Mononuclear cell (primary cell): ENCODE results near the gene PTPRM. TPM values are rescaled to one million over a fixed set of nuclear protein-coding genes. Genes with fewer than 3 reads are reported as not detected.

ENCODE experiments used
- H3K27me3 ChIP-seq: 2 replicates; pipeline ENCODE4 v1.6.0; 2011; ENCODE audit warnings: low read length, control low read depth; ENCODE audit not compliant: insufficient read depth
- H3K4me1 ChIP-seq: 2 replicates; pipeline ENCODE4 v1.5.1; 2011; ENCODE audit warnings: mild to moderate bottlenecking, low read length, control low read depth; ENCODE audit not compliant: insufficient read depth
- H3K4me3 ChIP-seq: 2 replicates; pipeline ENCODE4 v1.5.1; 2011; ENCODE audit warnings: mild to moderate bottlenecking, low read length, moderate library complexity
- H3K9me3 ChIP-seq: 2 replicates; pipeline ENCODE4 v1.5.1; 2011; ENCODE audit warnings: low read depth, mild to moderate bottlenecking, control low read depth, low read length
- total RNA-seq: library from RNA; depleted of rRNA; stranded (reverse); fragments of >200 nt; gene quantifications from one replicate; pipeline ENCODE4 v1.2.3, GENCODE V29; 2012

The PTPRM gene
- total RNA-seq, 1 donor, result 8.0 TPM

GRCh38 chr18:8365528-8365927 is 798.4 kb downstream of the PTPRM start:
- H3K9me3 ChIP-seq, result no peaks in the 10 kb centered on the region
- no peaks in the 10 kb centered on the region for H3K4me1 ChIP-seq
- H3K4me3 ChIP-seq, result no peak overlapping the region
- peaks cover 25% of the 10 kb centered on the region for H3K27me3 ChIP-seq

- H3K4me1 ChIP-seq, result no peaks in the 10 kb centered on the region
- H3K4me3 ChIP-seq, result no peak overlapping the region
- no peaks in the 10 kb centered on the region for H3K9me3 ChIP-seq
- H3K27me3 ChIP-seq, result peaks cover 25% of the 10 kb centered on the region
These were observed 799.0 kb downstream of the PTPRM start for GRCh38 chr18:8366070-8366469.

GRCh38 chr18:8366656-8367055 is 799.5 kb downstream of the PTPRM start:
- Histone ChIP-seq H3K4me3 (no peak overlapping the region), H3K4me1 (no peaks in the 10 kb centered on the region), H3K9me3 (no peaks in the 10 kb centered on the region), H3K27me3 (peaks cover 25% of the 10 kb centered on the region)

- H3K4me1 ChIP-seq, result no peaks in the 10 kb centered on the region
- no peaks in the 10 kb centered on the region for H3K9me3 ChIP-seq
- H3K27me3 ChIP-seq, result peaks cover 25% of the 10 kb centered on the region
- H3K4me3 ChIP-seq, result no peak overlapping the region
These were observed 800.3 kb downstream of the PTPRM start for GRCh38 chr18:8367217-8367988.

GRCh38 chr18:8368512-8369217 is 801.5 kb downstream of the PTPRM start:
- Histone ChIP-seq H3K9me3 (no peaks in the 10 kb centered on the region), H3K4me1 (no peaks in the 10 kb centered on the region), H3K27me3 (peaks cover 25% of the 10 kb centered on the region), H3K4me3 (no peak overlapping the region)

GRCh38 chr18:8373486-8373885 is 806.4 kb downstream of the PTPRM start:
- peaks cover 4% of the 10 kb centered on the region for H3K27me3 ChIP-seq
- no peaks in the 10 kb centered on the region for H3K4me1 ChIP-seq
- no peak overlapping the region for H3K4me3 ChIP-seq
- H3K9me3 ChIP-seq, result no peaks in the 10 kb centered on the region

- Histone ChIP-seq H3K9me3 (no peaks in the 10 kb centered on the region), H3K4me3 (no peak overlapping the region), H3K27me3 (no peaks in the 10 kb centered on the region)
These were observed 807.6 kb downstream of the PTPRM start for GRCh38 chr18:8374676-8375075.

GRCh38 chr18:8375249-8375648 is 808.1 kb downstream of the PTPRM start:
- no peak overlapping the region for H3K4me3 ChIP-seq
- no peaks in the 10 kb centered on the region for H3K4me1 ChIP-seq
- H3K27me3 ChIP-seq, result no peaks in the 10 kb centered on the region
- H3K9me3 ChIP-seq, result no peaks in the 10 kb centered on the region

More at GRCh38 chr18:8374676-8375075, 807.6 kb downstream of the PTPRM start:
- no peaks in the 10 kb centered on the region for H3K4me1 ChIP-seq

GRCh38 chr18:8376113-8376512 is 809.0 kb downstream of the PTPRM start:
- Histone ChIP-seq H3K9me3 (no peaks in the 10 kb centered on the region), H3K27me3 (no peaks in the 10 kb centered on the region), H3K4me1 (no peaks in the 10 kb centered on the region), H3K4me3 (no peak overlapping the region)

- Histone ChIP-seq H3K9me3 (no peaks in the 10 kb centered on the region), H3K4me3 (no peak overlapping the region), H3K27me3 (no peaks in the 10 kb centered on the region), H3K4me1 (no peaks in the 10 kb centered on the region)
These were observed 812.2 kb downstream of the PTPRM start for GRCh38 chr18:8379187-8379941.

- H3K4me1 ChIP-seq, result no peaks in the 10 kb centered on the region
- no peaks in the 10 kb centered on the region for H3K27me3 ChIP-seq
- H3K4me3 ChIP-seq, result no peak overlapping the region
- no peaks in the 10 kb centered on the region for H3K9me3 ChIP-seq
These were observed 812.9 kb downstream of the PTPRM start for GRCh38 chr18:8380006-8380405.

GRCh38 chr18:8380926-8381325 is 813.8 kb downstream of the PTPRM start:
- Histone ChIP-seq H3K27me3 (no peaks in the 10 kb centered on the region), H3K4me3 (no peak overlapping the region), H3K4me1 (no peaks in the 10 kb centered on the region), H3K9me3 (no peaks in the 10 kb centered on the region)

- H3K4me3 ChIP-seq, result no peak overlapping the region
These were observed 814.8 kb downstream of the PTPRM start for GRCh38 chr18:8381821-8382459.

GRCh38 chr18:8385400-8385799 is 818.3 kb downstream of the PTPRM start:
- no peaks in the 10 kb centered on the region for H3K9me3 ChIP-seq
- H3K4me3 ChIP-seq, result no peak overlapping the region
- H3K27me3 ChIP-seq, result no peaks in the 10 kb centered on the region
- no peaks in the 10 kb centered on the region for H3K4me1 ChIP-seq

More at GRCh38 chr18:8381821-8382459, 814.8 kb downstream of the PTPRM start:
- Histone ChIP-seq H3K9me3 (no peaks in the 10 kb centered on the region), H3K27me3 (no peaks in the 10 kb centered on the region), H3K4me1 (no peaks in the 10 kb centered on the region)
